ENCODE data around the gene ROCK2. TPM values are rescaled to one million over a fixed set of nuclear protein-coding genes. Genes with fewer than 3 reads are reported as not detected.

The ROCK2 gene
- total RNA-seq, 1 donor from 2014 or later = 36.1 TPM

DNA sequence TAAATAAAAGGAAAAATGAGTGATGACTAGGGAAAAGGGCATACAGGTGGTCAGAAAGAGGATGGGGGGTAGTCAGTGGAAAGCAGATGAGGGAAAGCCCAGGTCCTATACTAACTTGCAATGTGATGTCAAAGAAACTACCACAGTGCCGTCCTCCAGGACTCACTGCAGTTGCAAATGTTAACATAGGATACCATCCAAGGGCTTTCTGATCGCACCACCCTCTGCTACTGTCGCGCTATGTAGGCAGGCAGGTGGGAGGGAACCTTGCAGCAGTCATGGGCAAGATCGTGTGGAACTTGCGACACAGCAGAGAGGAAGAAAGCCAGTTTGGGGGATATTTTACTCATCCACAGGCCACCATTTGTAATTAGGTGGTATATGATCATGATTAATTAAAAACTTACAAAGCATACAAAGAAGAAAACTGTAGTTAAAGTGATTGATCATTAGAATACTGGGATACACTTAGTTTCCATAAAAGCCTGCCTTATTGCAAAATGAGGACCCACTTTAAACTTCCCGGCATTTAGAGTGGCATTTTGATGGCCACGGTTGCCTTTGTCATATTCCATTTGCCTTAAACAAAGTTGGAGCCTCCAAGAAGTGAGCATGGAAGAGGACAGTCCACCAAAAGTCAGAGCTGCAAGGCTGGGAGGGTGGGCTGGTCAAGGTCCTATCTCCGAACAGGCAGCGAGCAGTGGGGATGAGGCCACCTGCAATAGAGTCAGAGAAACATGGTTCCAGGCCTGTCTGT is 8.5 kb upstream of the ROCK2 start:
- peaks cover 48% of the 10 kb centered on the region for H3K4me1 Mint-ChIP-seq
- peaks cover 3% of the 10 kb centered on the region for H3K9me3 Mint-ChIP-seq
- H3K4me3 Mint-ChIP-seq = no peak overlapping the region
- Histone ChIP-seq H3K79me2 (ENCODE audit: low read depth) (no peaks in the 10 kb centered on the region), H3K4me1 (peaks cover 6% of the 10 kb centered on the region), H3K4me2 (no peak overlapping the region), H3K9ac (no peak overlapping the region), H3K4me3 (no peak overlapping the region), H4K20me1 (ENCODE audit: low read depth) (no peaks in the 10 kb centered on the region), H3K27ac (no peak overlapping the region), H3F3A (ENCODE audit: low read depth) (no peaks in the 10 kb centered on the region), H3K36me3 (no peaks in the 10 kb centered on the region), H2AFZ (replicated peaks) (no peak overlapping the region), H3K27me3 (no peaks in the 10 kb centered on the region), H3K9me3 (ENCODE audit: low read depth) (no peaks in the 10 kb centered on the region)
- no peak for DNase-seq (ENCODE audit: low spot score)
- H3K27ac Mint-ChIP-seq = no peak overlapping the region
- H3K27me3 Mint-ChIP-seq (ENCODE audit: insufficient read depth, low read depth) = peaks cover 7% of the 10 kb centered on the region
- no peak for TF ChIP-seq EZH2 (IDR thresholded peaks at IDR 0.05)
- no peak for TF ChIP-seq EZH2phosphoT487 (IDR thresholded peaks at IDR 0.05)
- TF ChIP-seq, protein P1, sequence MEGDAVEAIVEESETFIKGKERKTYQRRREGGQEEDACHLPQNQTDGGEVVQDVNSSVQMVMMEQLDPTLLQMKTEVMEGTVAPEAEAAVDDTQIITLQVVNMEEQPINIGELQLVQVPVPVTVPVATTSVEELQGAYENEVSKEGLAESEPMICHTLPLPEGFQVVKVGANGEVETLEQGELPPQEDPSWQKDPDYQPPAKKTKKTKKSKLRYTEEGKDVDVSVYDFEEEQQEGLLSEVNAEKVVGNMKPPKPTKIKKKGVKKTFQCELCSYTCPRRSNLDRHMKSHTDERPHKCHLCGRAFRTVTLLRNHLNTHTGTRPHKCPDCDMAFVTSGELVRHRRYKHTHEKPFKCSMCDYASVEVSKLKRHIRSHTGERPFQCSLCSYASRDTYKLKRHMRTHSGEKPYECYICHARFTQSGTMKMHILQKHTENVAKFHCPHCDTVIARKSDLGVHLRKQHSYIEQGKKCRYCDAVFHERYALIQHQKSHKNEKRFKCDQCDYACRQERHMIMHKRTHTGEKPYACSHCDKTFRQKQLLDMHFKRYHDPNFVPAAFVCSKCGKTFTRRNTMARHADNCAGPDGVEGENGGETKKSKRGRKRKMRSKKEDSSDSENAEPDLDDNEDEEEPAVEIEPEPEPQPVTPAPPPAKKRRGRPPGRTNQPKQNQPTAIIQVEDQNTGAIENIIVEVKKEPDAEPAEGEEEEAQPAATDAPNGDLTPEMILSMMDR (IDR thresholded peaks at IDR 0.05) = no peak
- no peaks in the 10 kb centered on the region for H3K36me3 Mint-ChIP-seq

DNA sequence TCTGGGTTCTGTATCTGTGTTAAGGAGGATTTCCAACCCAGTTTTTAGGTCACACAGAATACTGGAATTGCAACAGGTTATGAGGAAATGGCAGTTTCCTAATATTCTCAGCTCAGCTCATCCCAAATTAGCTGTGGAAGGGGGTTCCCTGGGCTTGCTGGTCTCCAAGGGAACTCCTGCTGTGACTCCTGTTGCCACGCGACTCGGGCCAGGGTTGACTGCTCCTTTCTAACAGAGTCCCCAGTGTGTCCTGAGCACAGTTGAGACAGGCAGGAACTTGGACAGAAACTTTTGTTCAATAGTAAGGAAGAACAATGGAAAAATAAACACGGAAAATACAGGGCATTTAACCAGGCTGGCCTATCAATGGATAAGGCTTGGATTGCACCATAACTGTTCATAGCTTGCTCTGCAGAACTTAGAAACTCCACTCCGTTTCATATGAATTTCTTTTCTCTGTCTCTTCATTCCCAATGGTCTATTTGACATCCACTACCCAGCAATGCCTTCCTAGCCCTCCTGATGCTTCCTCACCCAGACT is 3.8 kb upstream of the ROCK2 start:
- H3K27me3 Mint-ChIP-seq (ENCODE audit: insufficient read depth, low read depth) = peaks cover 4% of the 10 kb centered on the region
- no peaks in the 10 kb centered on the region for H3K9me3 ChIP-seq (ENCODE audit: low read depth)
- H3K4me1 ChIP-seq = peaks cover 7% of the 10 kb centered on the region
- no peak overlapping the region for H3K9ac ChIP-seq
- H3K27me3 ChIP-seq = peaks cover 14% of the 10 kb centered on the region
- H3K4me3 ChIP-seq = no peak overlapping the region
- H3K36me3 Mint-ChIP-seq = no peaks in the 10 kb centered on the region
- H3K36me3 ChIP-seq = no peaks in the 10 kb centered on the region
- no peak overlapping the region for H3K4me3 Mint-ChIP-seq
- H4K20me1 ChIP-seq (ENCODE audit: low read depth) = peaks cover under 1% of the 10 kb centered on the region
- DNase-seq (ENCODE audit: low spot score) = no peak
- no peak overlapping the region for H3K27ac Mint-ChIP-seq
- peaks cover 8% of the 10 kb centered on the region for H3K79me2 ChIP-seq (ENCODE audit: low read depth)
- H3K4me2 ChIP-seq = no peak overlapping the region
- TF ChIP-seq EZH2phosphoT487 (IDR thresholded peaks at IDR 0.05) = no peak
- TF ChIP-seq, protein P1 (IDR thresholded peaks at IDR 0.05) = no peak
- TF ChIP-seq EZH2 (IDR thresholded peaks at IDR 0.05) = no peak
- no peak overlapping the region for H2AFZ ChIP-seq (replicated peaks)
- H3K4me1 Mint-ChIP-seq = peaks cover 41% of the 10 kb centered on the region
- peaks cover 16% of the 10 kb centered on the region for H3F3A ChIP-seq (ENCODE audit: low read depth)
- H3K27ac ChIP-seq = no peak overlapping the region
- H3K9me3 Mint-ChIP-seq = no peaks in the 10 kb centered on the region

DNA sequence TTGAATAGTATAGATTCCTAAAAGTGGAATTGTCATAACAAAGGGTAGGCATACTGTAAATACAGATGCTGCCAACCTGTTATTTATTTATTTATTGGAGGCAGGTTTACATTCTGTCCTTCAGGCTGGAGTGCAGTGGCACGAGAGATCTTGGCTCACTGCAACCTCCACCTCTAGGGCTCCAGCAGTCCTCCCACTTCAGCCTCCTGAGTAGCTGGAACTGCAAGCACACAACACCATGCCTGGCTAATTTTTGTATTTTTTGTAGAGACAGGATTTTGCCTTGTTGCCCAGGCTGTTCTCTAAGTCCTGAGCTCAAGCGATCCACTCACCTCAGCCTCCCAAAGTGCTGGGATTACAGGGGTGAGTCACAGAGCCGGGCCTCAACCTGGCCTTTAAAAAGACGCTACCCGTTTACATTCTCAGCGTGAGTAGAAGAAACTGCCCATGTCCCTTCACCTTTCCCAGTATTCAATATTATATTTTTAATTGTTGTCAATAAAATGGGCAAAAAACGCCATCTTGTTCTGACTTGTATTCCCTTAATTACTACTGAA is 3.0 kb upstream of the ROCK2 start:
- Histone ChIP-seq H3K4me2 (no peak overlapping the region), H2AFZ (replicated peaks) (no peak overlapping the region), H3K27me3 (peaks cover 14% of the 10 kb centered on the region), H3K27ac (no peak overlapping the region), H3K4me1 (peaks cover 9% of the 10 kb centered on the region), H3K9ac (no peak overlapping the region), H3K79me2 (ENCODE audit: low read depth) (peaks cover 16% of the 10 kb centered on the region), H3K9me3 (ENCODE audit: low read depth) (no peaks in the 10 kb centered on the region), H4K20me1 (ENCODE audit: low read depth) (peaks cover 9% of the 10 kb centered on the region), H3F3A (ENCODE audit: low read depth) (peaks cover 20% of the 10 kb centered on the region), H3K36me3 (no peaks in the 10 kb centered on the region), H3K4me3 (no peak overlapping the region)
- no peak overlapping the region for H3K4me3 Mint-ChIP-seq
- DNase-seq (ENCODE audit: low spot score) = no peak
- no peaks in the 10 kb centered on the region for H3K9me3 Mint-ChIP-seq
- H3K36me3 Mint-ChIP-seq = no peaks in the 10 kb centered on the region
- H3K4me1 Mint-ChIP-seq = peaks cover 43% of the 10 kb centered on the region
- no peak overlapping the region for H3K27ac Mint-ChIP-seq
- no peak for TF ChIP-seq EZH2 (IDR thresholded peaks at IDR 0.05)
- TF ChIP-seq, protein P1 (IDR thresholded peaks at IDR 0.05) = no peak
- TF ChIP-seq EZH2phosphoT487 (IDR thresholded peaks at IDR 0.05) = no peak
- H3K27me3 Mint-ChIP-seq (ENCODE audit: insufficient read depth, low read depth) = peaks cover 4% of the 10 kb centered on the region

Data from neural progenitor cell (in vitro differentiated cells).